ENCODE measurements around the gene SAFB.
"Not testable (repeated sequence)": the region's sequence is repeated elsewhere in the genome, so short reads cannot be mapped to it uniquely, and the experiment has no call there.

DNA sequence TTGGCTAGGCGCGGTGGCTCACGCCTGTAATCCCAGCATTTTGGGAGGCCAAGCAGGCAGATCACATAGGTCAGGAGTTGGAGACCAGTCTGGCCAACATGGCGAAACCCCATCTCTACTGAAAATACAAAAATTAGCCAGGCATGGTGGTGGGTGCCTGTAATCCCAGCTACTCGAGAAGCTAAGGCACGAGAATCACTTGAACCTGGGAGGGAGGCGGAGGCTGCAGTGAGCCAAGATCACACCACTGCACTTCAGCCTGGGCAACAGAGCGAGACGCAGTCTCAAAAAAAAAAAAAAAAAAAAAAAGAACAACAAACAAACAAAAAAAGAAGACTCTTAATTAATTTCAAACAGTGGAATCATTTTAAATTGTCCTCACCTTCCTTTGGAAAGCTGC lies 14.1 kb upstream of the SAFB start:
- TF ChIP-seq, protein P1, sequence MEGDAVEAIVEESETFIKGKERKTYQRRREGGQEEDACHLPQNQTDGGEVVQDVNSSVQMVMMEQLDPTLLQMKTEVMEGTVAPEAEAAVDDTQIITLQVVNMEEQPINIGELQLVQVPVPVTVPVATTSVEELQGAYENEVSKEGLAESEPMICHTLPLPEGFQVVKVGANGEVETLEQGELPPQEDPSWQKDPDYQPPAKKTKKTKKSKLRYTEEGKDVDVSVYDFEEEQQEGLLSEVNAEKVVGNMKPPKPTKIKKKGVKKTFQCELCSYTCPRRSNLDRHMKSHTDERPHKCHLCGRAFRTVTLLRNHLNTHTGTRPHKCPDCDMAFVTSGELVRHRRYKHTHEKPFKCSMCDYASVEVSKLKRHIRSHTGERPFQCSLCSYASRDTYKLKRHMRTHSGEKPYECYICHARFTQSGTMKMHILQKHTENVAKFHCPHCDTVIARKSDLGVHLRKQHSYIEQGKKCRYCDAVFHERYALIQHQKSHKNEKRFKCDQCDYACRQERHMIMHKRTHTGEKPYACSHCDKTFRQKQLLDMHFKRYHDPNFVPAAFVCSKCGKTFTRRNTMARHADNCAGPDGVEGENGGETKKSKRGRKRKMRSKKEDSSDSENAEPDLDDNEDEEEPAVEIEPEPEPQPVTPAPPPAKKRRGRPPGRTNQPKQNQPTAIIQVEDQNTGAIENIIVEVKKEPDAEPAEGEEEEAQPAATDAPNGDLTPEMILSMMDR (conservative IDR thresholded peaks at IDR 0.05; ENCODE audit: low read depth, low read length) = not testable (repeated sequence)
- not testable (repeated sequence) for TF ChIP-seq EZH2 (IDR thresholded peaks at IDR 0.05; ENCODE audit: borderline replicate concordance, low read depth, low read length, poor library complexity, severe bottlenecking)

All from A673 (cell line).